K562 (cell line): ENCODE measurements around the gene GAPVD1. TPM values are rescaled to one million over a fixed set of nuclear protein-coding genes. Genes with fewer than 3 reads are reported as not detected.

ENCODE experiments used
- ATAC-seq: fragments of 200-7000 bp; cut with Tn5 transposase; 3 replicates; pipeline ENCODE4 v1.9.1; 2020; ENCODE audit warnings: moderate library complexity
- BruUV-seq: library from RNA; stranded (reverse); fragments of 400-500 nt; replicated peaks from 2 replicates; lab custom pipeline; 2021; lab: Mats Ljungman, UMichigan
- CTCF ChIA-PET: fragments of 300-600 bp; formaldehyde crosslinking; extraction: SDS; loops from one replicate; lab custom pipeline; 2021; ENCODE audit warnings: low intra/inter-chr PET ratio; lab: Yijun Ruan, JAX
- POLR2A ChIA-PET: fragments of 300-600, 350-650 bp; sonication (Branson Sonifier 250); formaldehyde crosslinking; extraction: SDS; loops from one replicate; lab custom pipeline; 2021; ENCODE audit warnings: antibody characterized with exemption, inconsistent platforms; lab: Yijun Ruan, JAX
- DNase-seq, 4 experiments: peaks; one replicate each; pipeline versions ENCODE4 v3.0.0 to v3.0.0-alpha.2; 2011 to 2018; ENCODE audit warnings: low spot score in 3 of 4, mixed read lengths in 3 of 4; ENCODE audit errors: extremely low read depth in 1 of 4
- FAIRE-seq: peaks from 2 replicates; lab custom pipeline; 2011; peaks lifted over from hg19 to GRCh38; lab: Jason Lieb, UNC
- H2AFZ ChIP-seq: 2 replicates; pipeline ENCODE4 v1.6.0; 2011; ENCODE audit warnings: low read depth, low read length, control low read depth, inconsistent platforms
- H3K27ac ChIP-seq: fragments of 200-600 bp; 3 replicates; pipeline ENCODE4 v1.8.0; 2011; ENCODE audit warnings: low read depth, mild to moderate bottlenecking, control low read depth, inconsistent platforms, low read length, moderate library complexity, mixed read lengths; ENCODE audit errors: extremely low read depth
- H3K27me3 ChIP-seq, 2 experiments: fragments of 300-600 bp in 1 of 2; 2 replicates in 1 of 2; 3 replicates in 1 of 2; pipeline versions ENCODE4 v1.6.0 to v1.8.0; 2011; ENCODE audit warnings: inconsistent platforms in 2 of 2, low read length in 2 of 2, mild to moderate bottlenecking in 1 of 2, mixed read lengths in 1 of 2, moderate library complexity in 1 of 2; ENCODE audit not compliant: control insufficient read depth in 2 of 2, insufficient read depth in 2 of 2
- H3K36me3 ChIP-seq: fragments of 300-600 bp; 3 replicates; pipeline ENCODE4 v1.8.0; 2011; ENCODE audit warnings: mild to moderate bottlenecking, low read length, inconsistent platforms; ENCODE audit not compliant: control insufficient read depth, insufficient read depth
- H3K4me1 ChIP-seq, 2 experiments: fragments of 200-600 bp in 1 of 2; replicated peaks in 1 of 2; 2 replicates in 1 of 2; 3 replicates in 1 of 2; pipeline versions ENCODE4 v1.5.1 to v1.8.0; 2011; ENCODE audit warnings: inconsistent platforms in 2 of 2, low read length in 2 of 2, mild to moderate bottlenecking in 1 of 2, mixed read lengths in 1 of 2, moderate library complexity in 1 of 2; ENCODE audit not compliant: control insufficient read depth in 2 of 2, insufficient read depth in 2 of 2
- H3K4me2 ChIP-seq: 2 replicates; pipeline ENCODE4 v1.6.1; 2011; ENCODE audit warnings: low read length, control low read depth, inconsistent platforms, mixed read lengths; ENCODE audit not compliant: insufficient read depth
- H3K4me3 ChIP-seq: fragments of 200-600 bp; sonication (generic), shearing (Covaris generic); 2 replicates; pipeline ENCODE4 v1.5.1; 2016; ENCODE audit warnings: control low read depth, inconsistent platforms
- H3K79me2 ChIP-seq: fragments of 200-600 bp; 3 replicates; pipeline ENCODE4 v1.8.0; 2011; ENCODE audit warnings: low read length, inconsistent platforms; ENCODE audit not compliant: control insufficient read depth, insufficient read depth
- H3K9ac ChIP-seq, 2 experiments: 2 replicates each; pipeline versions ENCODE4 v1.6.0 to v1.6.1; 2011; ENCODE audit warnings: low read depth in 2 of 2, low read length in 2 of 2, control low read depth in 1 of 2, inconsistent platforms in 1 of 2, mild to moderate bottlenecking in 1 of 2, mixed read lengths in 1 of 2; ENCODE audit not compliant: insufficient read depth in 1 of 2
- H3K9me1 ChIP-seq: one replicate; pipeline ENCODE4 v1.6.0; 2011; ENCODE audit warnings: inconsistent platforms, mild to moderate bottlenecking, low read length, moderate library complexity; ENCODE audit not compliant: control insufficient read depth, insufficient read depth
- H3K9me3 ChIP-seq: replicated peaks from 2 replicates; pipeline ENCODE4 v1.5.1; 2011; ENCODE audit warnings: low read depth, low read length, inconsistent platforms; ENCODE audit not compliant: control insufficient read depth, insufficient read depth
- H4K20me1 ChIP-seq: replicated peaks from 2 replicates; pipeline ENCODE4 v1.6.1; 2011; ENCODE audit warnings: low read length, inconsistent platforms, mixed read lengths; ENCODE audit not compliant: control insufficient read depth, insufficient read depth
- C11orf30 ChIP-seq: fragments of 450-650 bp; IDR thresholded peaks from 2 replicates; pipeline ENCODE4 v1.6.1; 2016; ENCODE audit warnings: low read depth, mild to moderate bottlenecking
- CHD2 ChIP-seq: IDR thresholded peaks from 2 replicates; pipeline ENCODE4 v1.6.1; 2011; ENCODE audit warnings: low read depth, low read length
- CUX1 ChIP-seq: fragments of 200-800 bp; sonication (Bioruptor generic); IDR thresholded peaks from 2 replicates; pipeline ENCODE4 v1.6.1; 2016; ENCODE audit warnings: missing genetic modification characterization, missing compliant biosample characterization
- DACH1 ChIP-seq: fragments of 450-650 bp; IDR thresholded peaks from 2 replicates; pipeline ENCODE4 v1.6.1; 2018; ENCODE audit not compliant: partially characterized antibody
- DNMT1 ChIP-seq: fragments of 450-650 bp; IDR thresholded peaks from 2 replicates; pipeline ENCODE4 v1.6.1; 2016; ENCODE audit warnings: antibody characterized with exemption, mild to moderate bottlenecking
- FOSL1 ChIP-seq: fragments of 200-800 bp; sonication (Bioruptor generic); conservative IDR thresholded peaks from 2 replicates; pipeline ENCODE4 v1.6.1; 2016; ENCODE audit warnings: missing genetic modification characterization, missing compliant biosample characterization
- JUN ChIP-seq, 2 experiments: sonication (generic) in 1 of 2; formaldehyde crosslinking in 1 of 2; IDR thresholded peaks; 2 replicates each; pipeline versions ENCODE4 v1.6.1 to v1.8.0; 2012 to 2022; ENCODE audit warnings: borderline replicate concordance in 2 of 2, mild to moderate bottlenecking in 2 of 2, improper control_type of control experiment in 1 of 2, low read depth in 1 of 2, low read length in 1 of 2, missing genetic modification reagents in 1 of 2
- MEF2A ChIP-seq: IDR thresholded peaks from 2 replicates; pipeline ENCODE4 v1.6.1; 2011; ENCODE audit warnings: low read depth, mild to moderate bottlenecking, low read length, moderate library complexity; ENCODE audit not compliant: control insufficient read depth
- PHTF2 ChIP-seq: fragments of 250-450 bp; sonication (Bioruptor Pico); IDR thresholded peaks from 2 replicates; pipeline ENCODE4 v1.5.0; 2021; ENCODE audit warnings: mild to moderate bottlenecking
- SMARCC2 ChIP-seq: fragments of 450-650 bp; IDR thresholded peaks from 2 replicates; pipeline ENCODE4 v1.6.1; 2017; ENCODE audit warnings: antibody characterized with exemption, moderate library complexity, mild to moderate bottlenecking, low read depth
- SRF ChIP-seq, 2 experiments: fragments of 250-450, 450-650 bp in 1 of 2; sonication (Bioruptor Pico) in 1 of 2; sonication (generic) in 1 of 2; formaldehyde crosslinking; IDR thresholded peaks; 2 replicates each; pipeline versions ENCODE4 v1.5.0 to v1.5.1; 2020 to 2022; ENCODE audit warnings: mild to moderate bottlenecking in 1 of 2, missing genetic modification reagents in 1 of 2
- YY1 ChIP-seq, 3 experiments: IDR thresholded peaks; 2 replicates each; pipeline ENCODE4 v1.6.1; 2011; ENCODE audit warnings: low read length in 2 of 3, mild to moderate bottlenecking in 2 of 3, moderate library complexity in 2 of 3, borderline replicate concordance in 1 of 3, control low read depth in 1 of 3, low read depth in 1 of 3; ENCODE audit not compliant: insufficient read depth in 3 of 3, insufficient replicate concordance in 2 of 3, control insufficient read depth in 1 of 3, insufficient read length in 1 of 3; ENCODE audit errors: extremely low read depth in 1 of 3
- ZNF583 ChIP-seq: fragments of 250-450 bp; sonication (Bioruptor Pico); IDR thresholded peaks from 2 replicates; pipeline ENCODE4 v1.4.0; 2020
- WGBS: fragments of 100-300 bp; shearing (Covaris generic); methylation state at CpG from one replicate; pipeline ENCODE4 v1.1.6; 2016; ENCODE audit warnings: low coverage, mixed read lengths; ENCODE audit not compliant: insufficient coverage; ENCODE audit errors: missing lambda C conversion rate; 5-methylcytosine and 5-hydroxymethylcytosine counted together
- in situ Hi-C: fragments of 300-500 bp; cut with MboI; formaldehyde crosslinking; loops from 4 replicates; pipeline ENCODE4 v1.15.0; 2018; ENCODE audit warnings: inconsistent platforms, mixed read lengths
- intact Hi-C: fragments of 100-400 bp; cut with micrococcal nuclease; formaldehyde crosslinking; loops from 2 replicates; pipeline ENCODE4 v1.14.2; 2022
- polyA plus RNA-seq, 8 experiments: library from polyadenylated mRNA; depleted of rRNA in 4 of 8; stranded (reverse) in 5 of 8; unstranded in 3 of 8; fragments of >200 nt; fragmentation: Nextera tagmentation in 2 of 8; fragmentation: Illumina TruSeq in 1 of 8; extraction: Ambion mirVana in 2 of 8; extraction: Trizol in 1 of 8; gene quantifications; 2 replicates each; pipeline versions ENCODE4 v1.2.1 to v1.2.3, GENCODE V29; 2011 to 2014; ENCODE audit warnings: inconsistent platforms in 1 of 8, missing spikeins in 1 of 8
- total RNA-seq, 7 experiments: library from RNA; depleted of rRNA in 6 of 7; stranded (reverse); fragments of >200 nt in 6 of 7; fragmentation: Illumina TruSeq in 2 of 7; extraction: Trizol in 2 of 7; gene quantifications; 2 replicates each; pipeline versions ENCODE4 v1.2.1 to v1.2.3, GENCODE V29; 2011 to 2021; ENCODE audit warnings: low replicate concordance in 1 of 7

Gene GAPVD1
- total and polyA plus RNA-seq, 9 of the 15 experiments (the other 6 are each of a cell fraction or from before 2014, with no cell fraction given), result 9.5 to 66.1 (median 45.5) TPM

- no peak for ATAC-seq
- no peak overlapping the region for H3K4me2 ChIP-seq
Observed at GRCh38 chr9:125397736-125398135, 136.1 kb downstream of the GAPVD1 start.

GRCh38 chr9:125398243-125398642, 136.6 kb downstream of the GAPVD1 start:
- Histone ChIP-seq H3K27ac (no peak overlapping the region), H3K9ac (no peak overlapping the region), H3K4me1 (peaks cover 0 to 22% of the 10 kb centered on the region in 2 experiments; a peak in 1 of 5 replicates), H3K4me3 (no peak overlapping the region), H3K36me3 (no peaks in the 10 kb centered on the region), H3K79me2 (no peaks in the 10 kb centered on the region), H4K20me1 (no peaks in the 10 kb centered on the region), H3K27me3 (no peaks in the 10 kb centered on the region; a peak in 1 of 5 replicates), H3K4me2 (no peak overlapping the region), H2AFZ (no peak overlapping the region), H3K9me3 (no peaks in the 10 kb centered on the region; the same call in none of the 2 replicates), H3K9me1 (no peaks in the 10 kb centered on the region)
- intact Hi-C loops (no loop called here), in situ Hi-C loops (no loop called here)
- FAIRE-seq, result no peak
- ATAC-seq, result no peak
- no peak for DNase-seq
- CTCF ChIA-PET, result no interaction called here
- WGBS, result 31% methylated on average over 1 of the region's 1 CpG
- POLR2A ChIA-PET, result interaction anchor here (0.6 kb wide), 1 partner anchor 229 kb away, joined by 3 read pairs; no protein-coding TSS in a partner anchor
- no TSS peak for BruUV-seq
- TF ChIP-seq JUN (IDR thresholded peaks at IDR 0.05; ENCODE audit: borderline replicate concordance, low read depth, low read length), result no peak
- no peak for TF ChIP-seq JUN (CRISPR knock-in tag; IDR thresholded peaks at IDR 0.05; ENCODE audit: borderline replicate concordance)
- no peak for TF ChIP-seq SMARCC2
- no peak for TF ChIP-seq SRF (CRISPR knock-in tag; IDR thresholded peaks at IDR 0.05)
- no peak for TF ChIP-seq C11orf30
- no peak for TF ChIP-seq CHD2
- no peak for TF ChIP-seq DNMT1
- TF ChIP-seq CUX1 (CRISPR knock-in tag), result no peak
- no peak for TF ChIP-seq PHTF2 (CRISPR knock-in tag)

More at GRCh38 chr9:125397736-125398135, 136.1 kb downstream of the GAPVD1 start:
- ChIA-PET POLR2A (interaction anchor here (0.6 to 0.7 kb wide), 2 partner anchors 230 to 1040 kb away, joined by 3 read pairs; no protein-coding TSS in a partner anchor), CTCF (no interaction called here)
- Histone ChIP-seq H3K27me3 (no peaks in the 10 kb centered on the region), H3K79me2 (no peaks in the 10 kb centered on the region), H2AFZ (peak overlapping the region; percentile 56; the same call in 1 of the 2 replicates), H3K27ac (no peak overlapping the region), H3K4me1 (peaks cover 0 to 22% of the 10 kb centered on the region in 2 experiments; a peak in 1 of 5 replicates), H4K20me1 (no peaks in the 10 kb centered on the region), H3K9ac (peak overlapping the region in 1 of 2 experiments; percentile 78; a peak in 1 of 4 replicates), H3K9me1 (no peaks in the 10 kb centered on the region), H3K4me3 (no peak overlapping the region), H3K9me3 (no peaks in the 10 kb centered on the region; the same call in none of the 2 replicates), H3K36me3 (no peaks in the 10 kb centered on the region)
- BruUV-seq, result no TSS peak
- TF ChIP-seq ZNF583 (CRISPR knock-in tag) (no peak), MEF2A (no peak), DACH1 (no peak), FOSL1 (tag) (no peak), YY1 (IDR thresholded peaks at IDR 0.05; ENCODE audit: borderline replicate concordance in 1 of 3, control insufficient read depth in 1 of 3, extremely low read depth in 1 of 3, insufficient read depth in 3 of 3, insufficient read length in 1 of 3, insufficient replicate concordance in 2 of 3, low read depth in 1 of 3, low read length in 2 of 3) (peak in 1 of 3 experiments; percentile 42)
- in situ Hi-C loops (no loop called here), intact Hi-C loops (no loop called here)
- FAIRE-seq (no peak), DNase-seq (no peak)
- 11% methylated on average over 8 of the region's 11 CpGs for WGBS
